GM10248 (cell line): Measurements from ENCODE around the gene RNF223.

ENCODE experiments used
- CTCF ChIA-PET: fragments of 300-600 bp; sonication (Branson Sonifier 250); formaldehyde crosslinking; extraction: SDS; loops from one replicate; lab custom pipeline; 2021; ENCODE audit warnings: antibody characterized with exemption; lab: Yijun Ruan, JAX
- POLR2A ChIA-PET: fragments of 350-650 bp; sonication (Branson Sonifier 250); formaldehyde crosslinking; extraction: SDS; loops from one replicate; lab custom pipeline; 2020; ENCODE audit warnings: antibody characterized with exemption; lab: Yijun Ruan, JAX
- DNase-seq: peaks from one replicate; pipeline ENCODE4 v3.0.0; 2012; ENCODE audit errors: extremely low spot score
- CTCF ChIP-seq: IDR thresholded peaks from 2 replicates; pipeline ENCODE4 v1.5.1; 2012; ENCODE audit warnings: mild to moderate bottlenecking, low read depth; ENCODE audit errors: extremely low read depth, missing control alignments, control extremely low read depth

The RNF223 gene

GRCh38 chr1:1088029-1088800 is 14.1 kb upstream of the RNF223 start:
- CTCF ChIA-PET = no interaction called here
- no peak for TF ChIP-seq CTCF
- DNase-seq = no peak
- POLR2A ChIA-PET = no interaction called here

GRCh38 chr1:1087351-1088028 is 13.4 kb upstream of the RNF223 start:
- DNase-seq = no peak
- ChIA-PET POLR2A (no interaction called here), CTCF (no interaction called here)
- TF ChIP-seq CTCF = no peak

- no peak for DNase-seq
- CTCF ChIA-PET = no interaction called here
- no peak for TF ChIP-seq CTCF
Measured at GRCh38 chr1:1086911-1087341, 12.8 kb upstream of the RNF223 start.

GRCh38 chr1:1085911-1086841 is 12.1 kb upstream of the RNF223 start:
- ChIA-PET POLR2A (no interaction called here), CTCF (no interaction called here)
- TF ChIP-seq CTCF = no peak
- DNase-seq = no peak

More at GRCh38 chr1:1086911-1087341, 12.8 kb upstream of the RNF223 start:
- POLR2A ChIA-PET = no interaction called here

- no peak for TF ChIP-seq CTCF
- ChIA-PET POLR2A (no interaction called here), CTCF (no interaction called here)
- DNase-seq = no peak
Measured at GRCh38 chr1:1085171-1085841, 11.2 kb upstream of the RNF223 start.
